ENCODE data around the gene PHTF2.

The PHTF2 gene

DNA sequence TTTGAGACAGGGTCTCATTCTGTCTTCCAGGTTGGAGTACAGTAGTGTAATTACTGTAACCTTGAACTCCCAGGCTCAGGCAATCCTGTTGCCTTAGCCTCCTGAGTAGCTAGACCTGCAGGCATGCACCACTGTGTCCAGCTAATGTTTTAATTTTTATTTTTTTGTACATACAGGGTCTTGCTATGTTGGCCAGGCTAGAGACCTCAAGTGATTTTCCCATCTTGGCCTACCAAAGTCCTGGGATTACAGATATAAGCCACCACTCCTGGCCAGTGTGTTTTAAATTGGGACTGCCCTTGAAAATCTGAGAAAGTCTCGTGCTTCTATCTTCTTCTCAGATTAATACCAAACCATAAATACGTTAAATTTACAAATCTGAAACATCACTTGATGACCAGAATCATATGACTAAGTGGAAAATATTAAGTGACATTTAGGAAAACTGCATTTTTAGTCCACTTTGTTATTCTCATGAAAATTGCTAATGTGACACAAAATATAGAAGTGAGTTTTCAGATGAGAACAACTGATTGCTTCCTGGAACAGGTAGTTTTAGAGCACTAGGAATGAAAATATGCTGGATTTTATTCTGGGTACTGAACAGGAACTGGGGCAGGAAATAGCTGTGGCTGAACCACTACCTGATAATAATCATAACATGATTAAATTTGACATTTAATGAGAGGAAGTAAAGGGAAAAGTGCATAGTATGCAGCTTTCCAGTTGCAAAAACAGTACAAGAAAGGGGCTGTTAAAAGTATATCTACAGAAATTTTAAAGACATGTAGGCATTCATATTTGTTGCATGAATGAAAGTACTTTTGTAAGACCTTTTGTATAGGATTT, 4.2 kb downstream of the PHTF2 start:
- TF ChIP-seq, protein P1, sequence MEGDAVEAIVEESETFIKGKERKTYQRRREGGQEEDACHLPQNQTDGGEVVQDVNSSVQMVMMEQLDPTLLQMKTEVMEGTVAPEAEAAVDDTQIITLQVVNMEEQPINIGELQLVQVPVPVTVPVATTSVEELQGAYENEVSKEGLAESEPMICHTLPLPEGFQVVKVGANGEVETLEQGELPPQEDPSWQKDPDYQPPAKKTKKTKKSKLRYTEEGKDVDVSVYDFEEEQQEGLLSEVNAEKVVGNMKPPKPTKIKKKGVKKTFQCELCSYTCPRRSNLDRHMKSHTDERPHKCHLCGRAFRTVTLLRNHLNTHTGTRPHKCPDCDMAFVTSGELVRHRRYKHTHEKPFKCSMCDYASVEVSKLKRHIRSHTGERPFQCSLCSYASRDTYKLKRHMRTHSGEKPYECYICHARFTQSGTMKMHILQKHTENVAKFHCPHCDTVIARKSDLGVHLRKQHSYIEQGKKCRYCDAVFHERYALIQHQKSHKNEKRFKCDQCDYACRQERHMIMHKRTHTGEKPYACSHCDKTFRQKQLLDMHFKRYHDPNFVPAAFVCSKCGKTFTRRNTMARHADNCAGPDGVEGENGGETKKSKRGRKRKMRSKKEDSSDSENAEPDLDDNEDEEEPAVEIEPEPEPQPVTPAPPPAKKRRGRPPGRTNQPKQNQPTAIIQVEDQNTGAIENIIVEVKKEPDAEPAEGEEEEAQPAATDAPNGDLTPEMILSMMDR (IDR thresholded peaks at IDR 0.05; ENCODE audit: low read depth, low read length), result no peak
- H3K4me3 ChIP-seq (ENCODE audit: low read depth, low read length), result no peak overlapping the region

DNA sequence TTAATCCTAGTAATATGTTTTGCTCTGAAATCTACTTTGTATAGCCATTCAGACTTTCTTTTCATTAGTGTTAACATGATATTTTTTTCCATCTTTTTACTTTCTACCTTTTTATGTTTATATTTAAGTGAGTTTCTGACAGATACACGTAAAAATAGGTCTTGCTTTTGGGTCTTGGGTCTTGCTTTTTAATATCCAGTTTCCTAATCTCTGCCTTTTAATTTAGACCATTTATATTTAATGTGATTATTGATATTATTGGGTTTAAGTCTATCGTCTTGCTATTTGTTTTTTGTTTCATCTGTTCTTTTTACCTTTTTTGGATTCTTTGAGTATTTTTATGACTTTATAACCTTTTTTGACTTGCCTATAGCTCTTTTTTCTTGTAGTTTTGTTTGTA, 7.9 kb downstream of the PHTF2 start:
- TF ChIP-seq, protein P1 (IDR thresholded peaks at IDR 0.05; ENCODE audit: low read depth, low read length), result no peak

DNA sequence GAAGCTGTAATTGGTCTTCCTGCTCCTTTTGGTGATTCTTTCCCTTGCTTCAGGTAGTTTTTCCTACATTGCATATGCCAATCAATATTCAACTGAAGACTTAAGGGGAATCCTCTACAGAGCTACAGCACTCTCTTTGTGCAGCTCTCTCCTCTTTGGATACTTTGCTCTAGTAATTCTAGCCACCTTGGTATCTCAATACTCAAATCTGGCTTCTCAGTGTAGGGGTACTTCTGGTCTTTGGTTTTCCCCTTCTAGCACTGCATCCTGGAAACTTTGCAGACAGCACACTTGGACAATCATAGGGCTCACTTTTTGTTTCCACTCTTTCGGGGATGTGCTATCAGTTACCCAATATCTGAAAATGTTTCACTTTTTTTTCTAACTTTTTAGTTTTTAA, 9.9 kb downstream of the PHTF2 start:
- TF ChIP-seq, protein P1 (IDR thresholded peaks at IDR 0.05; ENCODE audit: low read depth, low read length), result no peak
- no peak overlapping the region for H3K4me3 ChIP-seq (ENCODE audit: low read depth, low read length)

More for the DNA sequence above, 7.9 kb downstream of the PHTF2 start:
- no peak overlapping the region for H3K4me3 ChIP-seq (ENCODE audit: low read depth, low read length)

DNA sequence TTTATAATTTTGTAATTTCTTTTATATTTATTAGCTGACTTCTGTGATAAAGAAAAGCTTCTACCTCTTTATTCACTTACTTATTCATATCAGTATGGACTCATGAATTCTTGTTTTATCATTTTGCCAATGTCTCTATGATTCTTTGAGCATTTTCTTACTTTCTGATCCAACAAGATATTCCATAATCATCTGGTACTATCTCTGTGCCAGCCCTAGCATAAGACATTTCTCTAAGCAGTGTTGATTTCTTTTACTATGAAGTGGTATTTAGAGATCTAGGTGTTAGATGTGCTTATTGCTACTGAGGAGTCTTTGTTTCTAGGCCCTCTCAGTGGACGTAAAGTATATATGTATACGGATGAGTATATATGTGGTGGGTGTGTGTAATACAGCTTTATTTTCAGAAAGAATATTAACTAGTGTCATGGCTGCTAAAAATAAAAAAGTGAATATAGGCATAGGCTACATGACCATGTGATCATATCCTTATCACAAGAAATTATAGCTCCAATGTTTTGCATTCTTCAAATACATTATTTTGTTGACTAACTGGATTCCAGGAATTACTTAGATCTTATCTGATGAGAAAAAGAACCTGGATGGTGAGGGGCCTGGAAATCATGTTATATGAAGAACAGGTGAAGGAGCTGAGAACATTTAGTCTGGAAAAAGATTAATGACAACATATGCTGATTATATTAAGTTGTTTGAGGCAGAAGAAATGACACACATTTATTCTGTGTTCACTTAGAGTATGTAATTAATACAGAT, 13.1 kb downstream of the PHTF2 start:
- no peak overlapping the region for H3K4me3 ChIP-seq (ENCODE audit: low read depth, low read length)
- TF ChIP-seq, protein P1 (IDR thresholded peaks at IDR 0.05; ENCODE audit: low read depth, low read length), result no peak

DNA sequence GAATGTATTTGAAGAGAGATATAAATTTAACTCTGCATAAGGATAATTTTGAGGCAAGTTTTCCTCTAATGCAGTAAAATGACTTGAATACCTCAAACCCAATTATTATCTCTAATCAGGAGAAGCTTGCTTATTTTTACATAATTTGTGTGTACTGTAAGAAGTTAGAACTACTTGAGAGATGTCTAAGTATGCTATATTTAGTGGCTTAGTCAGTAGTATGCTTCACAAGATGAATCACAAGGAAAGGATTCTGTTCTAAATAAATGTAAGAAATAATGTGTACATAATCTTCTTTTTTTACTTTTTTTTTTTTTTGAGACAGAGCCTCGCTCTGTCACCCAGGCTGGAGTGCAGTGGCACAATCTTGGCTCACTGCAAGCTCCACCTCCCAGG, 13.7 kb downstream of the PHTF2 start:
- TF ChIP-seq, protein P1 (IDR thresholded peaks at IDR 0.05; ENCODE audit: low read depth, low read length), result no peak
- H3K4me3 ChIP-seq (ENCODE audit: low read depth, low read length), result no peak overlapping the region

DNA sequence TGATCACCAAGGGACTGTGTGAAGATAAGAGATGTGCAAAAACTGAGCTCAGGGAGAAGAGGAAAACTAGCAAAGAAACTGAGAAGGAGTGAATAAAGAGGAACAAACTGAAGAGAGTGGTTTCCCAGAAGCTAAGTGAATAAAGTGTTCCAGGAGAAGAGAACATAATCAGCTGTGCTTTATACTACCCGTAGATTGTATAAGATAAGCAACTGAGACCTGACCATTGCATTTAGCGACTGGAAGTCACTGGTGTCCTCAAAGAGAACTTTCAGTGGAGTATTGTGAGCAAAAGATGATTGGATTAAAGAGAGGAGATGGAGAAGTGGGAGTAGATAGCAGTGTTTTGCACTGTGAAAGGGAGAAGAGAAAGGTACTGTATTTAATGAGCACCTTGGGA, 14.6 kb downstream of the PHTF2 start:
- H3K4me3 ChIP-seq (ENCODE audit: low read depth, low read length), result no peak overlapping the region
- TF ChIP-seq, protein P1 (IDR thresholded peaks at IDR 0.05; ENCODE audit: low read depth, low read length), result no peak

DNA sequence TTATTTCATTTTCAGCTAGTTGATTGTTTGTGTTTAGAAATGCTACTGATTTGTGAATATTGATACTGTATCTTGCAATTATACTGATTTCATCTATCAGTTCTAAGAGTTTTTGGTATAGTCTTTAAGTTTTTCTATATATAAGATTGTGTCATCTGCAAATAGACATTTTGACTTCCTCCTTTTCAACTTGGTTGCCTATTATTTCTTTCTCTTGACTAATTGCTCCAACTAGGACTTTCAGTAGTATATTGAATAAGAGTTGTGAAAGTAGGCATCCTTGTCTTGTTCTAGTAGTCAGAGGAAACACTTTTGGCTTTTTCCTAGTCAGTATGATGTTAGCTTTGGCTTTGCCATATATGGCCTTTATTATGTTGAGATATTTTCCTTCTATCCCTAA, 20.4 kb downstream of the PHTF2 start:
- H3K4me3 ChIP-seq (ENCODE audit: low read depth, low read length), result no peak overlapping the region
- TF ChIP-seq, protein P1 (IDR thresholded peaks at IDR 0.05; ENCODE audit: low read depth, low read length), result no peak
